Stimulated activated naive CD4-positive, alpha-beta T cell (primary cell): ENCODE results near the gene SPATA24.
"Not testable (repeated sequence)": the region's sequence is repeated elsewhere in the genome, so short reads cannot be mapped to it uniquely, and the experiment has no call there.

Source experiments
- DNase-seq, 6 experiments: peaks; one replicate each; lab custom pipeline; 2025; lab: John Stamatoyannopoulos, UW

Gene SPATA24

GRCh38 chr5:139394654-139395566, 9.0 kb downstream of the SPATA24 start, which contains the start of gene PROB1:
Gene PROB1, minus strand, starts transcription at chr5:139395104. Its CDS starts 23 bp downstream, at chr5:139395081.
- DNase-seq: no peak

GRCh38 chr5:139394123-139394653, 9.7 kb downstream of the SPATA24 start:
- peak in 4 of 6 experiments; percentile 5 to 57 (median 41) for DNase-seq

- DNase-seq: peak in 1 of 6 experiments; percentile 57
These were observed 10.3 kb downstream of the SPATA24 start for GRCh38 chr5:139393497-139394122.

- peak; percentile 35 to 67 (median 60) for DNase-seq
These were observed 11.0 kb downstream of the SPATA24 start for GRCh38 chr5:139392678-139393496.

GRCh38 chr5:139392324-139392677, 11.6 kb downstream of the SPATA24 start:
- peak in 1 of 6 experiments; percentile 39 for DNase-seq

- peak in 1 of 6 experiments; percentile 33 for DNase-seq
These were observed 12.1 kb downstream of the SPATA24 start for GRCh38 chr5:139391570-139392323.

- no peak for DNase-seq
These were observed 13.0 kb downstream of the SPATA24 start for GRCh38 chr5:139390639-139391569.

- no peak for DNase-seq
These were observed 13.9 kb downstream of the SPATA24 start, which contains the start of gene MZB1 for GRCh38 chr5:139389701-139390638. Gene MZB1, minus strand, starts transcription at chr5:139389913. Its CDS starts 57 bp downstream, at chr5:139389856.

GRCh38 chr5:139388198-139388821, 15.6 kb downstream of the SPATA24 start:
- DNase-seq: no peak

- DNase-seq: no peak
These were observed 16.2 kb downstream of the SPATA24 start for GRCh38 chr5:139387611-139388197.

GRCh38 chr5:139386956-139387355, 16.9 kb downstream of the SPATA24 start:
- not testable (repeated sequence) for DNase-seq

- DNase-seq: no peak
These were observed 17.8 kb downstream of the SPATA24 start for GRCh38 chr5:139386050-139386438.

- peak in 3 of 6 experiments; percentile 5 to 40 (median 33) for DNase-seq
These were observed 18.5 kb downstream of the SPATA24 start for GRCh38 chr5:139385061-139386049.

GRCh38 chr5:139384591-139385051, 19.3 kb downstream of the SPATA24 start:
- peak in 1 of 6 experiments; percentile 30 for DNase-seq

- no peak for DNase-seq
These were observed 19.8 kb downstream of the SPATA24 start for GRCh38 chr5:139383993-139384590.
